GM18951 (cell line): Measurements from ENCODE around the gene HES5.
A peak's percentile ranks its signal among the peaks of the same experiment; 100 is the strongest.

ENCODE experiments used
- POLR2A ChIP-seq: IDR thresholded peaks from 4 replicates; pipeline ENCODE4 v1.6.1; 2011; ENCODE audit warnings: mild to moderate bottlenecking; ENCODE audit not compliant: insufficient read length, insufficient read depth; ENCODE audit errors: extremely low read depth
- in situ Hi-C: fragments of 300-500 bp; cut with MboI; formaldehyde crosslinking; loops from one replicate; pipeline ENCODE4 v1.12.0; 2022; ENCODE audit warnings: low sequenced_read_pairs, mixed read lengths, inconsistent platforms; ENCODE audit not compliant: unreplicated experiment

The HES5 gene

DNA sequence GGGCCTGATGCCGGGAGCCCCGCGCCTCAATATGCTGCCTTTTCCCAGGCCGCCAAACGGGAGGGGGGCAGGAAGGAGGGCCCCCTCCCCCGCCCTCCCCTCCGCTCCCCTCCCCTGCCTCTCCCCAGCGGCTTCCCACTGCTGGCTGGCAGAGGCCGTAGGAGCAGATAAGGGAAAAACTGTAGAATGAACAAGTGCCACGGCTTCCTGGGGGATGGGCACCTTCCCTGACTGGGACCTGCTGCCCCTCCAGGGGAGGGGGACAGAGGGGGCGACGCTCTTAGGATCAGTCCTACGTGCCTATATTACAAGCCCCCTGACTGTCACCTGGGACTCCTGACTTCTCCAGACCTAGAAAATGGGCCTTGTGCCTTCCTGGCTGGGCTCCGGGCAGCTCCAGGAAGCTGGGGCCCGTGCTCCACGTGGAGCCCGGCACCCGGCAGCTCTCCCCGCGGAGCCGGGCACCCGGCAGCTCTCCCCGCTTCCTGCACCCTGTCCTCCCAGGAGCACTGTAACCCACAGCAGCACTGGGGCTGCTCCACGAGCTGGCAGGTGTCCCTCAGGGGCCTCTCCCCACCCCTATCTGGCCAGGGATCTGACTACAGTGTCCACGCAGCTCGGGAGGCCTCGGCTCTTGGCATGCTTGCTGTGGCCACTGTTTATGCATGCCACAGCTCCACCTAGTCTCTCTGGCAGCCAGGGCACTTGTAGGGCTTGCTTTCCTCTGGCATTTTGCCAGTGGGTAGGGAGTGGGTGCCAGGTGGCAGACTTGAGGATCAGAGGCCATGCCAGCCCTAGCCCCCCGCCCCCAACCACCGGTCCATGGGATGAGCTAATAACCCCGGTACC lies 674 bp upstream of the HES5 start:
- in situ Hi-C loops: loop anchor here (25.0 kb wide), 1 partner anchor 118 kb away; the partner anchor contains the start of gene PEX10
- TF ChIP-seq POLR2A: no peak

GRCh38 chr1:2528966-2529783 lies 888 bp downstream of the HES5 start:
- TF ChIP-seq POLR2A: no peak
- in situ Hi-C loops: loop anchor here (25.0 kb wide), 1 partner anchor 117 kb away; the partner anchor contains the start of gene PEX10

DNA sequence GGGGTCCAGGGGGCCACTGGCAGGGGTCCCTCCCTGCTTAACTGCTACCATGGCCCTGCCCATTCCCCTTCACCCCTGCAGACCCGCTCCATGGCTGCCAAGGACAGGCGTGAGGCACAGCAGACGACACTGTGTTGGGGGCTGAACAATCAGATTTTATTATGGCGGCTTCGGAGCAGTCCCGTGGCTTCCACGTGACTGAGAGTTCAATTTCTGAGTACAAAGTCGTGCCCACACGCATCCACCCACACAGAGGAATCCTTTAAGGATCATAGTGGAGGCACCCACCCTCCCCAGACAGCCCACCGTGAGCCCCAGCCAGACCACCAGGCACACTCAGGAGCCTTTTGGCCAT lies 1.5 kb downstream of the HES5 start:
- in situ Hi-C loops: loop anchor here (25.0 kb wide), 1 partner anchor 116 kb away; the partner anchor contains the start of gene PEX10
- no peak for TF ChIP-seq POLR2A

GRCh38 chr1:2528016-2528415 lies 2.0 kb downstream of the HES5 start:
- in situ Hi-C loops: loop anchor here (25.0 kb wide), 1 partner anchor 116 kb away; the partner anchor contains the start of gene PEX10
- TF ChIP-seq POLR2A: no peak

DNA sequence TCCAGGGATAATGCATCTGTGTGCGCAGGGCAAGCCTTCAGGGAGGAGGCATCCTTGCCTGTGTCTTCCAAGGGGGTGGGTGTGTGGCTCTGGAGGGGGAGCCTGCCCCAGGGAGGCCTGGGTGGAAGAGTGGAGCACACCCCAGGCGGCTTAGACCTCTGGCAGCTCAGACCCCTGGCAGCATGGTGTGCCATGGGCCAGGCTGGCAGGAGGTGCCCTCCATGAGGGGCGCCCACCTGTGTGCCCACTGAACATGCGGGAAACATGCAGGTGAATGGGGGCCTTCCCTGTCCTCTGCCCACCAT lies 2.6 kb downstream of the HES5 start:
- TF ChIP-seq POLR2A: no peak
- in situ Hi-C loops: loop anchor here (25.0 kb wide), 1 partner anchor 115 kb away; the partner anchor contains the start of gene PEX10

DNA sequence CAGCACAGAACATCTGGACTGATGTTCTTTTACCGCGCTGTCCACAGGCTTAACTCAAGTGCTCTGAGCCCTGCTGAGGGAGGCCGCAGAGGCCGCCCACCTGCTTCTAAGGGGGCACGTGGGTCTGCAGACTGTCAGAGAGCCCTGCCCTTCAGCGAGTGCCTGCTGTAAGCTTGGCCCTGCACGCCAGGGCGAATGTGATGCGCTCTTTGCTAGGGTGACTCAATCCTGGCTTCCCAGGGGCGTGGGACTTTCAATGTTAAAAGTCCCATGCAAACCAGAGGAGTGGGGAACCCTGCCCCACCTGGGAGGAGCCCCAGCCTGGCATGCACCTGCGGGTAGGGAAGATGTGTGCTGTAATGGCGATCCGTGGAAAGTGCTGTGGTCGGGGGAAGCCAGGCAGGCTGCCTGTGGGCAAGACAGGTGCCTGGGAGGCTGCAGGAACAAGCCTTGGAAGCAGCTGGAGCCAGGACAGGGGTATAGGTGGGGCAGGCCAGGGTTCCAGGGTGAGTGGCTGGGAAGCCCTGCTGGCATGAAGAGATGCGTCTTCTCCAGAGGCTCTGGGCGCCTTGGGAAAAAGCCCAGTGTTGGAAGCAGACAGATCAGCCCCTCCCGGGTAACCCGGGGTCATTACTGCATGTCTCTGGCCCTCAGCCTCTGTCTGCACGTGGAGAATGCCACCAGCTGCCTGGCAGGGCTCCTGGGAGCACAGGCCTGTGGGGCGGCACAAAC lies 3.1 kb downstream of the HES5 start:
- TF ChIP-seq POLR2A: no peak
- in situ Hi-C loops: loop anchor here (25.0 kb wide), 1 partner anchor 115 kb away; the partner anchor contains the start of gene PEX10

- peak; percentile 79 for TF ChIP-seq POLR2A
- in situ Hi-C loops: loop anchor here (25.0 kb wide), 1 partner anchor 114 kb away; the partner anchor contains the start of gene PEX10
Observed at GRCh38 chr1:2525920-2526823, 3.9 kb downstream of the HES5 start, which contains the start of gene PANK4. PANK4 (minus strand) TSS chr1:2526596; CDS start chr1:2526587, 9 bp downstream.

DNA sequence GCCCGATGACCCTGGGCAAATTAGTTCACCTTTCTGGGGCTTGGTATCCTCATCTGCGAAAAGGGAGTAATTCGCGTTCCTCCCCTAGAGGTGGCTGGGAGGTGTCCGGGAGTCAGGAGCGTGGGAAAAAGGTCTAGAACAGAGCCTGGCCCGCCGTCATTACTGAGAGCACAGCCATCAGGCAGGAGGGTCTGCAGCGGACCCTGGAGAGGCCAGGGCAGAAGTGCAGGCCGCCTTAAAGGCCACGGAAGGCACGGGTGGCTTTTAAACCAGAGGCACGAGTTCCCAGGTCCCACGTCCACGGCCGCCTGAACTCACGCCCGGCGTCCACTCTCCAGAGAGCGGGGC lies 4.5 kb downstream of the HES5 start:
- in situ Hi-C loops: loop anchor here (25.0 kb wide), 1 partner anchor 113 kb away; the partner anchor contains the start of gene PEX10
- TF ChIP-seq POLR2A: no peak

DNA sequence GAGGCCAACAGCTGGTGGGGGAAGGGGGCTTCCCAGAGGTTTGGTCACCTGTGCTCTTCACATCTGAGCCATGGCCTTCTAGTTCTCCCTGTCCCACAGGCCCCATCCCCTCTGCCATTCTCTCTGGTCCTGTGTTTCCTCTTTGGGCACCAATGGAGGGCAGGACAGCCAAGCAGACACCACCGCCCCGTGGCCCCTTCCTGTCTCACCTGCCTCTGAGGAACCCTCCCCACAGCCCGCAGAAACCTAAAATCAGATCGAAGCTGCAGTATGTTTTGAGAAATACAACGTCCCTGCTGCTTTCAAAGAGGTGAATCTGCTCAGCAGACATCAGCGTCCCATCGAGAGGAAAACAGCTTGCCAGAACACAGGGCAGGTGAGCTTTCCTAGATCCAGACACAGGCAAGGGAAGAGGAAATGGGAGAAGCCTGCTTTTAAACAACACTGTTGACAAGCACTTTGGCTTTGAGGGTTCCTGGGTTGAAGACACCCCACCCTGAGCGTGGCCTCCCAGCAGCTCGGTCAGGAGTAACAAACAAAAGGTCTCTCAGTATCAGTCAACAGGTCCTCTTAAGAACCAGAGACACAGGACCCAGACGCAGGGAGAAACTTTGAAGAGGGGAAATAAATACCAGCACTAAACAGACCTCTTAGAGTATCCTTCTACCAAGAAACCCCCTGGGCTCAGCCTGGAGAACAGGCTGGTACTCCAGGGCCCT lies 6.0 kb downstream of the HES5 start:
- in situ Hi-C loops: no loop called here
- no peak for TF ChIP-seq POLR2A

GRCh38 chr1:2523191-2523890 lies 6.7 kb downstream of the HES5 start:
- no peak for TF ChIP-seq POLR2A
- in situ Hi-C loops: no loop called here

GRCh38 chr1:2522230-2522629 lies 7.8 kb downstream of the HES5 start:
- in situ Hi-C loops: no loop called here
- no peak for TF ChIP-seq POLR2A

GRCh38 chr1:2520806-2521205 lies 9.3 kb downstream of the HES5 start:
- in situ Hi-C loops: no loop called here
- TF ChIP-seq POLR2A: no peak
